Endodermal cell (in vitro differentiated cells): ENCODE measurements around the gene USP48. TPM values are rescaled to one million over a fixed set of nuclear protein-coding genes. Genes with fewer than 3 reads are reported as not detected.

ENCODE experiments used
- DNase-seq: peaks from one replicate; pipeline ENCODE4 v3.0.0-alpha.2; 2017
- H3K27ac ChIP-seq: 2 replicates; pipeline ENCODE4 v1.5.1; 2013; ENCODE audit warnings: mild to moderate bottlenecking, low read depth, low read length, moderate library complexity
- H3K27me3 ChIP-seq: 2 replicates; pipeline ENCODE4 v1.6.1; 2013; ENCODE audit warnings: mild to moderate bottlenecking, low read length, moderate library complexity; ENCODE audit not compliant: insufficient read depth, control insufficient read depth, poor library complexity, severe bottlenecking
- H3K36me3 ChIP-seq: 2 replicates; pipeline ENCODE4 v1.7.0; 2013; ENCODE audit warnings: mild to moderate bottlenecking, low read length, moderate library complexity; ENCODE audit not compliant: control insufficient read depth, insufficient read depth
- H3K4me1 ChIP-seq: one replicate; pipeline ENCODE4 v1.7.0; 2013; ENCODE audit warnings: low read length; ENCODE audit not compliant: control insufficient read depth, insufficient read depth
- H3K4me3 ChIP-seq: 2 replicates; pipeline ENCODE4 v1.5.1; 2013; ENCODE audit warnings: mild to moderate bottlenecking, low read length, moderate library complexity
- H3K9ac ChIP-seq: 2 replicates; pipeline ENCODE4 v1.6.1; 2013; ENCODE audit warnings: mild to moderate bottlenecking, low read length, moderate library complexity; ENCODE audit not compliant: poor library complexity, severe bottlenecking; ENCODE audit errors: extremely low read depth
- H3K9me3 ChIP-seq: 2 replicates; pipeline ENCODE4 v1.6.1; 2013; ENCODE audit warnings: mild to moderate bottlenecking, low read length, moderate library complexity; ENCODE audit not compliant: control insufficient read depth
- H3K27ac Mint-ChIP-seq: 2 replicates; pipeline ENCODE4 v1.8.0; 2020; ENCODE audit warnings: mixed read lengths
- H3K27me3 Mint-ChIP-seq: 2 replicates; pipeline ENCODE4 v1.8.0; 2021; ENCODE audit warnings: mild to moderate bottlenecking, mixed read lengths; ENCODE audit not compliant: insufficient read depth
- H3K36me3 Mint-ChIP-seq: 2 replicates; pipeline ENCODE4 v1.8.0; 2020; ENCODE audit warnings: low read depth, mixed read lengths
- H3K4me1 Mint-ChIP-seq: 2 replicates; pipeline ENCODE4 v1.8.0; 2020; ENCODE audit warnings: mixed read lengths
- H3K4me3 Mint-ChIP-seq: 2 replicates; pipeline ENCODE4 v1.8.0; 2020; ENCODE audit warnings: mild to moderate bottlenecking, moderate library complexity, mixed read lengths
- H3K9me3 Mint-ChIP-seq: 2 replicates; pipeline ENCODE4 v1.8.0; 2020; ENCODE audit warnings: mild to moderate bottlenecking, mixed read lengths
- WGBS, 2 experiments: methylation state at CpG; one replicate each; pipeline versions ENCODE4 v1.1.5 to v1.1.7; 2013; ENCODE audit warnings: missing lambda C conversion rate in 2 of 2, mixed read lengths in 1 of 2; ENCODE audit not compliant: insufficient coverage in 1 of 2, insufficient read length in 1 of 2; 5-methylcytosine and 5-hydroxymethylcytosine counted together
- total RNA-seq, 2 donors: library from RNA; stranded (reverse); fragmentation: NEBNext Ultra II Directional in 1 of 2; extraction: Animal tissue kit (Norgen Biotek cat#: 25700) in 1 of 2; gene quantifications; 2 replicates in 1 of 2; 3 replicates in 1 of 2; pipeline ENCODE4 v1.2.1, GENCODE V29; 2021
- TF ChIP-seq, protein P1 (sequence below): fragments of 200-600 bp; sonication (generic); conservative IDR thresholded peaks from 2 replicates; pipeline ENCODE4 v1.5.0; 2021; ENCODE audit warnings: antibody characterized with exemption, mild to moderate bottlenecking

USP48 gene
- total RNA-seq, 2 donors from 2014 or later, result 73.8 to 78.6 TPM

DNA sequence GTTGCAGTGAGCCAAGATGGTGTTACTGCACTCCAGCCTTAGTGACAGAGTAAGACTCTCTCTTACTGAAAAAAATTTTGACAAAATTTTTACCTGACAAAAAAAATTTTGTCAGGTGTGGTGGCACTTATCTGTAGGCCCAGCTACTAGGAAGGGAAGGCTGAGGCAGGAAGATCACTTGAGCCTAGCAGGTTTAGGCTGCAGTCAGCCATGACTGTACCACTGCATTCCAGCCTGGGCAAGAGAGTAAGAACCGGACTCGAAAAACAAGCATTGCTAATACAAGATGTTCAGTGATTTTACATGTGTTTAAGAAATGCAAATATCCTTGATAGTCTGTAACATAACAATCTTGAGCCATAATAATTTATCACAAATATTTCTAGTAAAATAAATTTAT, 46.9 kb downstream of the USP48 start:
- H3K27me3 Mint-ChIP-seq, result no peaks in the 10 kb centered on the region
- WGBS, 2 experiments, result 96% methylated on average over 2 of the region's 2 CpGs; no CpG with 5 or more reads in 1 of the 2 experiments
- no peak overlapping the region for H3K4me3 Mint-ChIP-seq
- no peak overlapping the region for H3K27ac ChIP-seq
- no peak overlapping the region for H3K4me3 ChIP-seq
- no peaks in the 10 kb centered on the region for H3K4me1 Mint-ChIP-seq
- H3K36me3 ChIP-seq, result peaks cover 80% of the 10 kb centered on the region
- H3K27ac Mint-ChIP-seq, result no peak overlapping the region
- H3K27me3 ChIP-seq, result no peaks in the 10 kb centered on the region
- H3K9me3 ChIP-seq, result no peaks in the 10 kb centered on the region
- no peak for DNase-seq
- H3K9ac ChIP-seq, result no peak overlapping the region
- H3K4me1 ChIP-seq, result no peaks in the 10 kb centered on the region
- peaks cover 47% of the 10 kb centered on the region for H3K36me3 Mint-ChIP-seq
- TF ChIP-seq, protein P1, sequence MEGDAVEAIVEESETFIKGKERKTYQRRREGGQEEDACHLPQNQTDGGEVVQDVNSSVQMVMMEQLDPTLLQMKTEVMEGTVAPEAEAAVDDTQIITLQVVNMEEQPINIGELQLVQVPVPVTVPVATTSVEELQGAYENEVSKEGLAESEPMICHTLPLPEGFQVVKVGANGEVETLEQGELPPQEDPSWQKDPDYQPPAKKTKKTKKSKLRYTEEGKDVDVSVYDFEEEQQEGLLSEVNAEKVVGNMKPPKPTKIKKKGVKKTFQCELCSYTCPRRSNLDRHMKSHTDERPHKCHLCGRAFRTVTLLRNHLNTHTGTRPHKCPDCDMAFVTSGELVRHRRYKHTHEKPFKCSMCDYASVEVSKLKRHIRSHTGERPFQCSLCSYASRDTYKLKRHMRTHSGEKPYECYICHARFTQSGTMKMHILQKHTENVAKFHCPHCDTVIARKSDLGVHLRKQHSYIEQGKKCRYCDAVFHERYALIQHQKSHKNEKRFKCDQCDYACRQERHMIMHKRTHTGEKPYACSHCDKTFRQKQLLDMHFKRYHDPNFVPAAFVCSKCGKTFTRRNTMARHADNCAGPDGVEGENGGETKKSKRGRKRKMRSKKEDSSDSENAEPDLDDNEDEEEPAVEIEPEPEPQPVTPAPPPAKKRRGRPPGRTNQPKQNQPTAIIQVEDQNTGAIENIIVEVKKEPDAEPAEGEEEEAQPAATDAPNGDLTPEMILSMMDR, result no peak
- H3K9me3 Mint-ChIP-seq, result no peaks in the 10 kb centered on the region

- no peak overlapping the region for H3K4me3 ChIP-seq
- TF ChIP-seq, protein P1, result no peak
- H3K9me3 Mint-ChIP-seq, result no peaks in the 10 kb centered on the region
- no peaks in the 10 kb centered on the region for H3K4me1 Mint-ChIP-seq
- H3K4me3 Mint-ChIP-seq, result no peak overlapping the region
- no peaks in the 10 kb centered on the region for H3K27me3 Mint-ChIP-seq
- H3K9me3 ChIP-seq, result no peaks in the 10 kb centered on the region
- DNase-seq, result no peak
- H3K4me1 ChIP-seq, result no peaks in the 10 kb centered on the region
- H3K36me3 ChIP-seq, result peaks cover 75% of the 10 kb centered on the region
- H3K27ac ChIP-seq, result no peak overlapping the region
- H3K9ac ChIP-seq, result no peak overlapping the region
- no peak overlapping the region for H3K27ac Mint-ChIP-seq
- peaks cover 47% of the 10 kb centered on the region for H3K36me3 Mint-ChIP-seq
- no peaks in the 10 kb centered on the region for H3K27me3 ChIP-seq
These were observed 48.4 kb downstream of the USP48 start for GRCh38 chr1:21734526-21734925.

DNA sequence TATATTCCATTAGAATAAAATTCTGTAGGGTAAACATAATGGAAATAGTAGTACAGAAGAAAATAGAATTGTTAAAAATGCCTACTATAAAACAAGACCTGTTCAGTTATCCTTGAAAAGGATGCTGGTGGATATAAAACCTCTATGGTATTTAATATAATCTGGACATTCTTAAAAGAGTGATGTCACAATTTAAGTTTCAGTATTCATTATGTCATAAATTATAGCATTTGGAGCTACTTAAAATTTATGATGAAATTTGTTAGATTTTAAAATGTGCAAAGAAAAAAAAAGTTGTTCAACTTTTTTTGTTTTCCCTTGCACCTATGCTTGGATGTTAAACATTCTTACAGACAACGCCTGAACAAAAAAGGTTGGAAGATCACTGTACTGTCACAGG, 50.3 kb downstream of the USP48 start:
- no peak overlapping the region for H3K27ac Mint-ChIP-seq
- Histone ChIP-seq H3K27ac (no peak overlapping the region), H3K27me3 (no peaks in the 10 kb centered on the region), H3K36me3 (peaks cover 80% of the 10 kb centered on the region), H3K4me1 (no peaks in the 10 kb centered on the region), H3K9me3 (no peaks in the 10 kb centered on the region), H3K4me3 (no peak overlapping the region), H3K9ac (no peak overlapping the region)
- H3K9me3 Mint-ChIP-seq, result no peaks in the 10 kb centered on the region
- DNase-seq, result no peak
- WGBS, 2 experiments, result 0 to 8% methylated on average over 1 of the region's 1 CpG
- peaks cover 52% of the 10 kb centered on the region for H3K36me3 Mint-ChIP-seq
- H3K27me3 Mint-ChIP-seq, result no peaks in the 10 kb centered on the region
- H3K4me1 Mint-ChIP-seq, result no peaks in the 10 kb centered on the region
- TF ChIP-seq, protein P1, result no peak
- no peak overlapping the region for H3K4me3 Mint-ChIP-seq
